HG02885 (cell line): Measurements from ENCODE around the gene TSEN2.
"Not testable (repeated sequence)": the region's sequence is repeated elsewhere in the genome, so short reads cannot be mapped to it uniquely, and the experiment has no call there.

ENCODE experiments used
- ATAC-seq: cut with Tn5 transposase; IDR thresholded peaks from one replicate; pipeline ENCODE4 v1.9.1; 2021; ENCODE audit warnings: mild to moderate bottlenecking; ENCODE audit not compliant: unreplicated experiment, poor library complexity

The TSEN2 gene

DNA sequence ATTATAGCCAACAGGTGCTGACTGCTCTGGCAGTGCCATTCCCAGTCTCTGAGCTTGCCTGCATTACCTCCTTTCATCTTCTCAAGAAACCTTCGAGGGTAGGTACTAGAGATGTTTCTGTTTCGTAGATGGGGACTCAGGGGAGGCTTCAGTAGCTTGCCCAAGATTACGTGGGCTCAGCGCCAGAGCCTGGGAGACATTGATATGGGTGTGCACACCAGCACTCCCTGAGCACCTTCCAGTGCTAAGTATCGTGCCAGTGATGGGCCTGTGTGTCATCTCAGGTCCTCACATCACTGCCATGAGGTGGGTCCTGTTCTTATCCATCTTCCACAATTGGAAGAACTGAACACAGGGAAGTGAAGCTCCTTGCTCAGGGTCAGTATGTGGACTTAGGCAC, 15.2 kb downstream of the TSEN2 start:
- ATAC-seq: no peak

- ATAC-seq: no peak
These were observed 17.2 kb downstream of the TSEN2 start for GRCh38 chr3:12501360-12502020.

DNA sequence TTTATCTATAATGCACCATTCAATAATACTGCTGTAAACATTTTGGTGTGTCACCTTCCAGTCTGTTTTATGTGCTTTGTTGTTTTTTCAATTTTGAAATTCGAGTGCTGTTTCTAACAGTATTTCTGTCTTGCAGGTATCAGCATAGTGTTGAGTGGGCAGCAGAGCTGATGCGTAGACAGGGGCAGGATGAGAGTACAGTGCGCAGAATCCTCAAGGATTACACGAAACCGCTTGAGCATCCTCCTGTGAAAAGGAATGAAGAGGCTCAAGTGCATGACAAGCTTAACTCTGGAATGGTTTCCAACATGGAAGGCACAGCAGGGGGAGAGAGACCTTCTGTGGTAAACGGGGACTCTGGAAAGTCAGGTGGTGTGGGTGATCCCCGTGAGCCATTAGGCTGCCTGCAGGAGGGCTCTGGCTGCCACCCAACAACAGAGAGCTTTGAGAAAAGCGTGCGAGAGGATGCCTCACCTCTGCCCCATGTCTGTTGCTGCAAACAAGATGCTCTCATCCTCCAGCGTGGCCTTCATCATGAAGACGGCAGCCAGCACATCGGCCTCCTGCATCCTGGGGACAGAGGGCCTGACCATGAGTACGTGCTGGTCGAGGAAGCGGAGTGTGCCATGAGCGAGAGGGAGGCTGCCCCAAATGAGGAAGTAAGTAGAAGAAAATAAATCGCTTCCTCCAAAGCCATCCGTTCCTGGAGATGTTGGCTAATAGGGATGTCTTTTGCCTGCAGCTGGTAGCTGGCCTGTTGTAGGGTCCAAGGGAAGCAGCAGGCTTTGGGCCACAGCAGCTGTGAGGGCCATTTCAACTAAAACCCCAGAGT, 19.1 kb downstream of the TSEN2 start:
- ATAC-seq: no peak

GRCh38 chr3:12506201-12506709, 22.0 kb downstream of the TSEN2 start:
- ATAC-seq: no peak

DNA sequence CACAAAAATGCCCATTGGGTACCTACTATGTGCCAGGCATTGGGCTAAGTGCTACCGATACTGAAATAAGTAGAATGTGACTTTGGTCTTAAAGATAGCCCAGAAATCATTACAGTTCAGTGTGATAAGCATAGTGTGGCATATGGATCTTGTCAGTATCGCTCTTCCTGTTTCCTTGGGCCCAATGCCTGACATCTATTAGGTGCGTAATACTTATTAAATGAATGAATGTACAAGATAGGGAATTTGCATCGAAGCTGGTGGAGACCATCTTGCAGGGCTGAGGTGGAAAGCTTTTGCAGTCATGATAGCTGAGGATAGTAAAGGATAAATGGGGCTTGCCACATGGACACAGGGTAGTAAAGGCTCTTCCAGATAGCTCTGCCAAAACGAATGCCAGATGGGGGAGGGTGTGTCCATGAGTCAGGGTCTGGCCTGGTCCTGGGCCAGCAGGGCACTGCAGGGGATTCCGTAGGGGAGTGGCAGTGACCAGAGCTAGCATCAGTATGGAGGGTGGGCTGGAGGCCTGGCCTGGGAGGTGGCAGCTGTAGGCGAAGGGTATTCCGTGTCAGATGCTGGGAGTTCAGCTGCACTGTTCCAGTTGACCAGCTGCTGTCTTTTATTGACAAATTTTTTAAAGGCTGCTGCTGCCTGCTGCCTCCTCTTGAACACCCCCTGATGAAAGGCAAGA, 23.5 kb downstream of the TSEN2 start:
- no peak for ATAC-seq

GRCh38 chr3:12508291-12508700, 24.0 kb downstream of the TSEN2 start:
- no peak for ATAC-seq

DNA sequence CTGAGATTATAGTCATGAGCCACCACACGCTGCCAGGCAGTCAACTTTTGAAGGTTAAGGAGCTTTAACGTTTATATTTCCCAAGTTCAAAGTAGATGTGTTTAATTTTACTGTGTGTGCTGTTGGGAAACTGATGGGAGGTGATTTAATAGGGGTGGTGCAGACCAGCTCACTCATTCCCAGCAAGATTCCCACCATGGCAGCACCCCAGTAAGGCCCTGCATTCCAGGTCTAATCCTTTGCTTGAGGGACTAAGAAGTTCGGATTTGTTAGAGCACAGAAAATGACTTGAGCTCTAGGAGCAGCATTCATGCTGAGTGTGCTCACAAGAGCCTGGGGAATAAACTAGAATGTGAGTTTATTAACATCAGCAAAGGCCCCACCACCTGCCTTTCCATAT, 25.2 kb downstream of the TSEN2 start:
- no peak for ATAC-seq

DNA sequence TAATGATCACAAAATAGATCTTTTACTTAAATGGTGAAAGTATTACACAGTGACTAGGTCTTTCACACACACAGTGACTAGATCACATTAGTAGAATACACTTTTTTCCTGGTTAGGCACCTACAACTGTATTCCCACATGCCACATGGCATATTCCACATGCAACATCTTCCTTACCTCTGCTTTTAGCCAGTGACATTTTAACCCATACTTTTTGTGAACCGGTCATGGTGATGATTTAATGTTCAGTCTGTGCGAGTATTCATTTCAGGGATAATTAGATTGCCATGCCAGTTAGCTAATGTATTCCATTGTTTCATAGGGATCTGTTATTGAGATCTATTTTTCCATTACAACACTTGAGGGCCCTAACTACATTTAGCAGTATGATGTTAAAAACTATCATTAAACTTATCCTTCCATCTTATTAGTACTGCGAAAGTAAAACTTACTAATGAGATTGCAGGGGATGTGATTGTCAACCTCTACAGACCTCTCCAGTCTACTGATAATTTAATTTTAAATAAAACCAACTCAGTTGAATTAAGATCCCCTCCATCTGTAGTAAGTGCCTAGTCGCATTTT, 28.3 kb downstream of the TSEN2 start:
- no peak for ATAC-seq

GRCh38 chr3:12513694-12514446, 29.6 kb downstream of the TSEN2 start:
- ATAC-seq: no peak

DNA sequence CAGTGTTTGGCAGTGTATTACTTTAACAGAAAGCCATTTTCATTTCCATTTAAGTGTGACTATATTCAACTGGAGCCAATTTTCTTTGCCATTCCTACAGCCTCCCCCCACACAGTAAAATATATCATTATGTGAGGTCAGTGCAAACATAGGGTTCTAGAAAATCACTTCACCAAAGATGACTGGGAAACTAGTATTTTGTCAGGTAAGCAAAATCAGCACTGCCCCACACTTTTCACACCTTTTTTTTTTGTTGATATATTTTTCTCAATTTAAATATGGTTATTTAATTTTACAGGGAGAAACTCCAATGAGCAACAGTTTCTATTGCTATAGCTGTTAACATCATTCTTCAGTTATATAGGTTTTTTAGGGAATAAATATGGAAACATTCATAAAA, 31.4 kb downstream of the TSEN2 start:
- ATAC-seq: no peak

GRCh38 chr3:12516873-12517272, 32.6 kb downstream of the TSEN2 start:
- ATAC-seq: no peak

- no peak for ATAC-seq
These were observed 34.2 kb downstream of the TSEN2 start for GRCh38 chr3:12518261-12519028.

- no peak for ATAC-seq
These were observed 36.7 kb downstream of the TSEN2 start for GRCh38 chr3:12521010-12521409.

- ATAC-seq: no peak
These were observed 38.4 kb downstream of the TSEN2 start for GRCh38 chr3:12522721-12523120.

GRCh38 chr3:12527757-12528143, 43.5 kb downstream of the TSEN2 start:
- ATAC-seq: no peak

GRCh38 chr3:12532182-12532581, 47.9 kb downstream of the TSEN2 start:
- ATAC-seq: no peak

DNA sequence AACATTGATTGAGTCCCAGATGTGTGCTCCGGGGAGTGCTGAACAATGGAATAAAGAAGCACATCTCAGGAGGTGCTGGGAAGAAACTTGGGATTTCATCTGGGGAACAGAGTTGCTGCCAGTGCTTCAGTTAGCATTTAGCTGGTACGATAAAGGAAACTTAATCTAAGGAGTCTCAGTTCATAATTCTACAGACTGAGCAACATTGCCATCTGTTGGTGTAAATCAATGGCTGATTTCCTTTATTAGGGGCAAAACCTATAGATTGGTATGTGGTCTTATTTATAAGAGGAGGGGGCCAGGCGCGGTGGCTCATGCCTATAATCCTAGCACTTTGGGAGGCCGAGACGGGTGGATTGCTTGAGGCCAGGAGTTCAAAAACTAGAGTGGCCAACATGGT, 52.1 kb downstream of the TSEN2 start:
- no peak for ATAC-seq

DNA sequence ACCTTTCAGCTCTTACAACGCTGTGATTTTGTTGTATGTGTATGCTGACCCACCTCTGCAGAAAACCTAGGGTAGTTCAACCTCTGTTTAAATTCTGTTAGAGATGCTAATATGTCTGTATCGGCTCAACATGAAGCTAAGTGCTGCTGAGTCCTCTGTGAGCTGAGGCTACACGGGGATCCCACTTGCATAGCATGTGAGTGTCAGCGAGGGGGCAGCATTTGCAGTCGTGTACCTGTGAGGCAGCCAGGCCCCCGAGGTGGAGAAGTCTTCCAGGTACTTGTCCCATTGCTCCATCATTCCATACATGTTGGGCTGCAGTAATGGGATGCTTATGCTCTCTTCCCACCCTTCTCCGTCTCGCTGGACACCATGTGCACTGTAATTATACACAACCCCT, 57.3 kb downstream of the TSEN2 start:
- peak; percentile 58 for ATAC-seq

DNA sequence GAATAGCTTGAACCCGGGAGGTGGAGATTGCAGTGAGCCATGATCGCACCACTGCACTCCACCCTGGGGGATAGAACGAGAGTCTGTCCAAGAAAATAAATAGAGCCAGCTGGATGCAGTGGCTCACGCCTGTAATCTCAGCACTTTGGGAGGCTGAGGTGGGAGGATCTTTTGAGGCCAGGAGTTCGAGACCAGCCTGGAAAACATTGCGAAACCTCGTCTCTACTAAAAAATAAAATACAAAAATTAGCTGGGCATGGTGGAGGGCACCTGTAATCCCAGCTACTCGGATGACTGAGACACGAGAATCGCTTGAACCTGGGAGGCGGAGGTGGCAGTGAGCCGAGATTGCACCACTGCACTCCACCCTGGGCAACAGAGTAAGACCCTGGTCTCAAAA, 59.2 kb downstream of the TSEN2 start:
- not testable (repeated sequence) for ATAC-seq
